HUES64 (cell line): ENCODE results near the gene EPB41L4A. TPM values are rescaled to one million over a fixed set of nuclear protein-coding genes. Genes with fewer than 3 reads are reported as not detected.
"Not testable (repeated sequence)": the region's sequence is repeated elsewhere in the genome, so short reads cannot be mapped to it uniquely, and the experiment has no call there.

Source experiments
- H3K27ac ChIP-seq: 2 replicates; pipeline ENCODE4 v1.7.0; 2013; ENCODE audit warnings: low read depth, low read length, inconsistent platforms
- H3K27me3 ChIP-seq: 2 replicates; pipeline ENCODE4 v1.6.1; 2013; ENCODE audit warnings: mild to moderate bottlenecking, low read length; ENCODE audit not compliant: insufficient read depth
- H3K36me3 ChIP-seq: 2 replicates; pipeline ENCODE4 v1.6.1; 2013; ENCODE audit warnings: mild to moderate bottlenecking, low read length; ENCODE audit not compliant: insufficient read depth
- H3K4me1 ChIP-seq: 2 replicates; pipeline ENCODE4 v1.6.1; 2013; ENCODE audit warnings: mild to moderate bottlenecking, low read length, moderate library complexity; ENCODE audit not compliant: insufficient read depth
- H3K4me3 ChIP-seq: 2 replicates; pipeline ENCODE4 v1.5.1; 2013; ENCODE audit warnings: mild to moderate bottlenecking, low read length, moderate library complexity
- H3K9ac ChIP-seq: 2 replicates; pipeline ENCODE4 v1.6.1; 2013; ENCODE audit warnings: mild to moderate bottlenecking, low read depth, low read length
- H3K9me3 ChIP-seq: 2 replicates; pipeline ENCODE4 v1.6.1; 2013; ENCODE audit warnings: low read depth, low read length; ENCODE audit not compliant: insufficient read depth
- WGBS: fragments of 150-250, 120-280 bp; methylation state at CpG from one replicate; pipeline ENCODE4 v1.1.7; 2013; ENCODE audit warnings: missing lambda C conversion rate; 5-methylcytosine and 5-hydroxymethylcytosine counted together
- polyA plus RNA-seq, 2 experiments: library from polyadenylated mRNA; stranded (reverse); fragments of 50-300 nt; gene quantifications; one replicate each; pipeline ENCODE4 v1.2.3, GENCODE V29; 2013

The EPB41L4A gene, protein sequence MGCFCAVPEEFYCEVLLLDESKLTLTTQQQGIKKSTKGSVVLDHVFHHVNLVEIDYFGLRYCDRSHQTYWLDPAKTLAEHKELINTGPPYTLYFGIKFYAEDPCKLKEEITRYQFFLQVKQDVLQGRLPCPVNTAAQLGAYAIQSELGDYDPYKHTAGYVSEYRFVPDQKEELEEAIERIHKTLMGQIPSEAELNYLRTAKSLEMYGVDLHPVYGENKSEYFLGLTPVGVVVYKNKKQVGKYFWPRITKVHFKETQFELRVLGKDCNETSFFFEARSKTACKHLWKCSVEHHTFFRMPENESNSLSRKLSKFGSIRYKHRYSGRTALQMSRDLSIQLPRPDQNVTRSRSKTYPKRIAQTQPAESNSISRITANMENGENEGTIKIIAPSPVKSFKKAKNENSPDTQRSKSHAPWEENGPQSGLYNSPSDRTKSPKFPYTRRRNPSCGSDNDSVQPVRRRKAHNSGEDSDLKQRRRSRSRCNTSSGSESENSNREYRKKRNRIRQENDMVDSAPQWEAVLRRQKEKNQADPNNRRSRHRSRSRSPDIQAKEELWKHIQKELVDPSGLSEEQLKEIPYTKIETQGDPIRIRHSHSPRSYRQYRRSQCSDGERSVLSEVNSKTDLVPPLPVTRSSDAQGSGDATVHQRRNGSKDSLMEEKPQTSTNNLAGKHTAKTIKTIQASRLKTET
- polyA plus RNA-seq (2013, experiment 1 of 2) = 4.0 TPM
- polyA plus RNA-seq (2013, experiment 2 of 2) = 6.0 TPM

- under 1% methylated on average over 103 of the region's 103 CpGs for WGBS
- Histone ChIP-seq H3K27ac (no peak within 1 kb of the TSS), H3K27me3 (peaks cover 62% of the 10 kb centered on the region)
Observed at GRCh38 chr5:112419164-112419985, at the start of gene EPB41L4A. Gene EPB41L4A (minus strand): TSS chr5:112419277. CDS start chr5:112419039, 238 bp downstream.

GRCh38 chr5:112467485-112467884 lies 48.4 kb upstream of the EPB41L4A start:
- no peaks in the 10 kb centered on the region for H3K27me3 ChIP-seq
- no peak overlapping the region for H3K9ac ChIP-seq
- 0 out of 2 replicates have a peak, but pooled peaks cover 5% of the 10 kb centered on the region for H3K9me3 ChIP-seq
- no peak overlapping the region for H3K4me3 ChIP-seq
- no peaks in the 10 kb centered on the region for H3K4me1 ChIP-seq
- 100% methylated on average over 1 of the region's 1 CpG for WGBS
- H3K27ac ChIP-seq = no peak overlapping the region
- no peaks in the 10 kb centered on the region for H3K36me3 ChIP-seq

More at GRCh38 chr5:112419164-112419985, at the start of gene EPB41L4A:
- peak within 1 kb of the TSS; percentile 63 for H3K9ac ChIP-seq
- H3K4me3 ChIP-seq = peak within 1 kb of the TSS; percentile 67
- H3K36me3 ChIP-seq = no peaks in the 10 kb centered on the region
- H3K4me1 ChIP-seq = 0 out of 2 replicates have a peak, but pooled peaks cover 4% of the 10 kb centered on the region
- H3K9me3 ChIP-seq = no peaks in the 10 kb centered on the region

GRCh38 chr5:112466261-112466660 lies 47.2 kb upstream of the EPB41L4A start:
- H3K36me3 ChIP-seq, H3K9me3 ChIP-seq, H3K4me3 ChIP-seq, H3K4me1 ChIP-seq, H3K27ac ChIP-seq, H3K9ac ChIP-seq, H3K27me3 ChIP-seq: not testable (repeated sequence)
- WGBS = 96% methylated on average over 10 of the region's 10 CpGs

DNA sequence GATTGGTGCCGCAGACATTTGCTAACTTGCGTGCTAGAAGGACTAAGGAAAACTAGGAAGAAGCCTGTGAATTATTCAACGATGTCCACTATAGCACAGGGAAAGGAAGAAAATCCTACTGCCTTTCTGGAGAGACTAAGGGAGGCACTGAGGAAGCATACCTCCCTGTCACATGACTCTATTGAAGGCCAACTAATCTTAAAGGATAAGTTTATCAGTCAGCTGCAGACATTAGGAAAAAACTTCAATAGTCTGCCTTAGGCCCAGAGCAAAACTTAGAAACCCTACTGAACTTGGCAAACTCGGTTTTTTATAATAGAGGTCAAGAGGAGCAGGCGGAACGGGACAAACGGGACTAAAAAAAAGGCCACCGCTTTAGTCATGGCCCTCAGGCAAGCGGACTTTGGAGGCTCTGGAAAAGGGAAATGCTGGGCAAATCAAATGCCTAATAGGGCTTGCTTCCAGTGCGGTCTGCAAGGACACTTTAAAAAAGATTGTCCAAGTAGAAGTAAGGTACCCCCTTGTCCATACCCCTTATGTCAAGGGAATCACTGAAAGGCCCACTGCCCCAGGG lies 28.2 kb upstream of the EPB41L4A start:
- 95% methylated on average over 10 of the region's 10 CpGs for WGBS
- H3K4me3 ChIP-seq, H3K27ac ChIP-seq, H3K9me3 ChIP-seq, H3K27me3 ChIP-seq, H3K36me3 ChIP-seq, H3K4me1 ChIP-seq, H3K9ac ChIP-seq: not testable (repeated sequence)

GRCh38 chr5:112445626-112446350 lies 26.7 kb upstream of the EPB41L4A start:
- Histone ChIP-seq H3K9ac (no peak overlapping the region), H3K4me1 (peaks cover 7% of the 10 kb centered on the region; the same call in 1 of the 2 replicates), H3K27me3 (no peaks in the 10 kb centered on the region), H3K4me3 (no peak overlapping the region), H3K27ac (no peak overlapping the region), H3K36me3 (no peaks in the 10 kb centered on the region), H3K9me3 (0 out of 2 replicates have a peak, but pooled peaks cover 2% of the 10 kb centered on the region)
- 88% methylated on average over 6 of the region's 6 CpGs for WGBS

DNA sequence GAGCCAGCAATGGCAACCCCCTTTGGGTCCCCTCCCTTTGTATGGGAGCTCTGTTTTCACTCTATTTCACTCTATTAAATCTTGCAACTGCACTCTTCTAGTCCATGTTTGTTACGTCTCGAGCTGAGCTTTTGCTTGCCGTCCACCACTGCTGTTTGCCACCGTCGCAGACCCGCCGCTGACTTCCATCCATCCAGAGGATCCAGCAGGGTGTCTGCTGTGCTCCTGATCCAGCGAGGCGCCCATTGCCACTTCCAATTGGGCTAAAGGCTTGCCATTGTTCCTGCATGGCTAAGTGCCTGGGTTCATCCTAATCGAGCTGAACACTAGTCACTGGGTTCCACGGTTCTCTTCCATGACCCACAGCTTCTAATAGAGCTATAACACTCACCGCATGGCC lies 24.9 kb upstream of the EPB41L4A start:
- H3K36me3 ChIP-seq, H3K27ac ChIP-seq, H3K27me3 ChIP-seq, H3K9ac ChIP-seq, H3K4me3 ChIP-seq, H3K9me3 ChIP-seq, H3K4me1 ChIP-seq: not testable (repeated sequence)
- 96% methylated on average over 11 of the region's 12 CpGs for WGBS

DNA sequence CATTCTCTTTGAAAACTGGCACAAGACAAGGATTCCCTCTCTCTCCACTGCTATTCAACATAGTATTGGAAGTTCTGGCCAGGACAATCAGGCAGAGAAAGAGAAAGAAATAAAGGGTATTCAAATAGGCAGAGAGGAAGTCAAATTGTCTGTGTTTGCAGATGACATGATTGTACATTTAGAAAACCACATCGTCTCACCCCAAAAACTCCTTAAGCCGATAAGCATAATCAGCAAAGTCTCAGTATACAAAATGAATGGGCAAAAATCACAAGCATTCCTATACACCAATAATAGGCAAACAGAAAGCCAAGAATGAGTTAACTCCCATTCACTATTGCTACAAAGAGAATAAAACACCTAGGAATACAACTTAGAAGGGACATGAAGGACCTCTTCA lies 21.0 kb upstream of the EPB41L4A start:
- 99% methylated on average over 2 of the region's 2 CpGs for WGBS
- H3K9ac ChIP-seq = no peak overlapping the region
- no peaks in the 10 kb centered on the region for H3K27me3 ChIP-seq

GRCh38 chr5:112436144-112436543 lies 17.1 kb upstream of the EPB41L4A start:
- 0 out of 2 replicates have a peak, but pooled peaks cover 9% of the 10 kb centered on the region for H3K9me3 ChIP-seq
- no peaks in the 10 kb centered on the region for H3K4me1 ChIP-seq
- H3K9ac ChIP-seq = no peak overlapping the region
- H3K27me3 ChIP-seq = no peaks in the 10 kb centered on the region
- 87% methylated on average over 2 of the region's 2 CpGs for WGBS
- no peak overlapping the region for H3K27ac ChIP-seq
- no peak overlapping the region for H3K4me3 ChIP-seq
- no peaks in the 10 kb centered on the region for H3K36me3 ChIP-seq

More for the DNA sequence above, 21.0 kb upstream of the EPB41L4A start:
- peaks cover 7% of the 10 kb centered on the region; the same call in 1 of the 2 replicates for H3K4me1 ChIP-seq
- H3K4me3 ChIP-seq = no peak overlapping the region
- no peaks in the 10 kb centered on the region for H3K36me3 ChIP-seq
- H3K9me3 ChIP-seq = 0 out of 2 replicates have a peak, but pooled peaks cover 2% of the 10 kb centered on the region
- H3K27ac ChIP-seq = no peak overlapping the region

DNA sequence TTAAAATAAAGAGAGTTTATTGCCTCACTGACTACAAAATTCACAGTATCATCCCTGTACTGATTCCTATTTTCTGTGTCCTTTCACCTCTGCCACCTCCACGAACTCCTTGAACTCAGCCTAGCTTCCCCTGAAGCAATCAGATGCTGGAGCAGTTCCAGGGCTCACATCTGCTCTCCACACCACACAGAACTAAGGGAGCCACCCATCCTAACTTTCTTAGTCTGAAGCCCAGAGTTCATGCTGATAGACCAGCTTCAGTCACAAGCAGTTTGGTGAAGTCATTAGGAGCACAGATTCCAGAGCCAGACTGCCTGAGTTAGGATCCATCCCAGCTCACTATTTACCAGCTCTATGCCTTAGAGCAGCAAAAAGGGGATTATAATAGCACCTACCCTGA lies 15.6 kb upstream of the EPB41L4A start:
- H3K9ac ChIP-seq = no peak overlapping the region
- 0 out of 2 replicates have a peak, but pooled peaks cover 7% of the 10 kb centered on the region for H3K9me3 ChIP-seq
- H3K4me3 ChIP-seq = no peak overlapping the region
- 84% methylated on average over 1 of the region's 1 CpG for WGBS
- no peak overlapping the region for H3K27ac ChIP-seq
- H3K36me3 ChIP-seq = no peaks in the 10 kb centered on the region
- no peaks in the 10 kb centered on the region for H3K4me1 ChIP-seq
- no peaks in the 10 kb centered on the region for H3K27me3 ChIP-seq

DNA sequence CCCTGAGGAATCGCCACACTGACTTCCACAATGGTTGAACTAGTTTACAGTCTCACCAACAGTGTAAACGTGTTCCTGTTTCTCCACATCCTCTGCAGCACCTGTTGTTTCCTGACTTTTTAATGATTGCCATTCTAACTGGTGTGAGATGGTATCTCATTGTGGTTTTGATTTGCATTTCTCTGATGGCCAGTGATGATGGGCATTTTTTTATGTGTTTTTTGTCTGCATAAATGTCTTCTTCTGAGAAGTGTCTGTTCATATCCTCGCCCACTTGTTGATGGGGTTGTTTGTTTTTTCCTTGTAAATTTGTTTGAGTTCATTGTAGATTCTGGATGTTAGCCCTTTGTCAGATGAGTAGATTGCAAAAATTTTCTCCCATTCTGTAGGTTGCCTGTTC lies 7.1 kb upstream of the EPB41L4A start:
- not testable (repeated sequence) for H3K27ac ChIP-seq, H3K4me3 ChIP-seq, H3K4me1 ChIP-seq, H3K36me3 ChIP-seq, H3K9ac ChIP-seq, H3K9me3 ChIP-seq
- WGBS = 94% methylated on average over 3 of the region's 3 CpGs
- H3K27me3 ChIP-seq = peaks cover 12% of the 10 kb centered on the region
